Measurements from ENCODE around the gene VPS45. TPM values are rescaled to one million over a fixed set of nuclear protein-coding genes. Genes with fewer than 3 reads are reported as not detected.
A peak's percentile ranks its signal among the peaks of the same experiment; 100 is the strongest.

The VPS45 gene
- total RNA-seq, 1 experiment from 2014 or later: 28.2 TPM

DNA sequence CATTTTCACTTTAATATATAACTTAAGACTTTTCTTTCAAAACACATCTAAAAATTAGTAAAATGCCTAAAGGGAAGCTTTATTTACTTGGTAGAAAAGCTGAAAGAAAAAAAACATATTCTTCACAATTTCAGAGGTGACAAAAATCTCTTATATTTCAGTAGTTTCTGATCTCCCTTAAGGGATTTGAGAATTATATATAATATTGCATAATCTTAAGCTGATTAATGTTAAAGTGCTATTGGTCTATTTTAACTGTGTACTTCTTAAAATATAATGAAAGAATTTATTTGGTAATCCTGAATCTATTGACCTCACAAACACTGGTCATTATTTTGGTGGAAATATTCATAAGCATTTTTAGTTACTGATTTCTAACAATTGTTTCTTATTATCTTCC, 1.2 kb upstream of the VPS45 start (continued):
- TF ChIP-seq RELA (CRISPR knock-in tag; IDR thresholded peaks at IDR 0.05; ENCODE audit: borderline replicate concordance): no peak
- TF ChIP-seq TEAD1 (CRISPR knock-in tag; IDR thresholded peaks at IDR 0.05): no peak
- TF ChIP-seq, protein P1, sequence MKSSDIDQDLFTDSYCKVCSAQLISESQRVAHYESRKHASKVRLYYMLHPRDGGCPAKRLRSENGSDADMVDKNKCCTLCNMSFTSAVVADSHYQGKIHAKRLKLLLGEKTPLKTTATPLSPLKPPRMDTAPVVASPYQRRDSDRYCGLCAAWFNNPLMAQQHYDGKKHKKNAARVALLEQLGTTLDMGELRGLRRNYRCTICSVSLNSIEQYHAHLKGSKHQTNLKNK (CRISPR knock-in tag; IDR thresholded peaks at IDR 0.05): no peak
- no peak for TF ChIP-seq NFE2L1 (CRISPR knock-in tag; IDR thresholded peaks at IDR 0.05)

DNA sequence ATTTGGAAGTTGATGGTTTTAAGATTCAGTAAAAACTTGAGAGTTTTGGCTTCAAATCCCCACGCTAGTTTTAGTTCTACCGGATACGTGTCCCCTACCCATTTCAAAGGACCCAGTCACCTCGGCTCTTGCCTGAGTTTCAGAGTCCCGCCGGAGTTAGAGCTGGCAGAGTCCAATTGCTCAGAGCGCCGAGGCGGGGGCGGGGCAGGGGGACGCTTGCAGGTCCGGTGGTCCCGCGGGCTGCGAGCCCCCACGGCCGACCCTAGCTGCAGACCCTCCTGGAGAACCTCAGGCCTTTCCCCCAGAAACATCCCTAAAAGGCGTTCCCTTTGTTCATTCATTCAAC, 765 bp upstream of the VPS45 start:
- ChIA-PET POLR2A (interaction anchor here (1.8 to 2.4 kb wide), 3 partner anchors 57 to 182 kb away, joined by 7 to 16 read pairs (median 9); partner anchors contain the start of gene OTUD7B), CTCF (interaction anchor here (1.2 to 2.3 kb wide), 4 partner anchors 98 to 124 kb away, joined by 3 to 10 read pairs (median 8); no protein-coding TSS in a partner anchor)
- Mint-ChIP-seq H3K4me1 (peaks cover 20% of the 10 kb centered on the region), H3K27me3 (ENCODE audit: low read depth) (no peaks in the 10 kb centered on the region), H3K27ac (peak overlapping the region; percentile 98), H3K36me3 (peaks cover 13% of the 10 kb centered on the region), H3K9me3 (no peaks in the 10 kb centered on the region), H3K4me3 (peak overlapping the region; percentile 96)
- ATAC-seq (peak; percentile 62), DNase-seq (ENCODE audit: low spot score) (peak; percentile 70)
- TF ChIP-seq, protein P2, sequence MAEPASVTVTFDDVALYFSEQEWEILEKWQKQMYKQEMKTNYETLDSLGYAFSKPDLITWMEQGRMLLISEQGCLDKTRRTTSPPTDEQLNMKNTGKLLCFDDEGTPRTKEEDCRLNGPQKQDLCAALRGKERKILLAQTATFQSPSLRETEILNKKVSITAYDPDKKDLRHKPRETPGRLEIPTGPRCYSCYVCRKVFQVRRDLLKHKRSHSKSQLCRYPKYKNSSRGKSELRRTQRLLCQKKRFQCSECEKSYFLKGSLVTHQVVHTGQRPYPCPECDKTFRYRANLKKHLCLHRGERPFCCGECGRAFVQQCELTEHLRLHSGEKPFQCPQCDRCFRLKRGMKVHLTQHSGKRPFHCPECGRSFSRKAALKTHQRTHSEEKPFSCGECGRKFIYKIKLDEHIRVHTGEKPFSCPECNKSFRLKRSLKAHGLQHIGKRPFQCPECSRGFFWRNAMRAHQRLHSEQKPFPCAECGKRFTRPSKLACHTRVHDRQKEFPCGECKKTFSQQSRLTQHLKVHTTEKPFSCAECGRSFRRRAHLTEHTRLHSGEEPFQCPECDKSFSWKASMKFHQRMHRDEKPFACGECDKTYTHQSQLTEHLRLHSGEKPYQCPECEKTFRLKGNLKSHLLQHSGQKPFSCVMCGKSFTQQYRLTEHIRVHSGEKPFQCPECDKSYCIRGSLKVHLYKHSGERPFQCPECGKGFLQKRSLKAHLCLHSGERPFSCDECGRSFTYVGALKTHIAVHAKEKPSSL (CRISPR knock-in tag; conservative IDR thresholded peaks at IDR 0.05): no peak
- TF ChIP-seq GRHL2 (CRISPR knock-in tag; IDR thresholded peaks at IDR 0.05; ENCODE audit: insufficient replicate concordance, severe bottlenecking): no peak
- TF ChIP-seq MXD4 (CRISPR knock-in tag; IDR thresholded peaks at IDR 0.05; ENCODE audit: borderline replicate concordance): no peak
- peak; percentile 11; the same call in 1 of the 2 replicates for TF ChIP-seq TEAD1 (CRISPR knock-in tag; IDR thresholded peaks at IDR 0.05)
- TF ChIP-seq HMGA2 (CRISPR knock-in tag; IDR thresholded peaks at IDR 0.05): no peak
- TF ChIP-seq ZNF416 (CRISPR knock-in tag; IDR thresholded peaks at IDR 0.05): no peak
- no peak for TF ChIP-seq JAZF1 (CRISPR knock-in tag; IDR thresholded peaks at IDR 0.05)
- no peak for TF ChIP-seq JUN (CRISPR knock-in tag; IDR thresholded peaks at IDR 0.05)
- TF ChIP-seq, protein P3, sequence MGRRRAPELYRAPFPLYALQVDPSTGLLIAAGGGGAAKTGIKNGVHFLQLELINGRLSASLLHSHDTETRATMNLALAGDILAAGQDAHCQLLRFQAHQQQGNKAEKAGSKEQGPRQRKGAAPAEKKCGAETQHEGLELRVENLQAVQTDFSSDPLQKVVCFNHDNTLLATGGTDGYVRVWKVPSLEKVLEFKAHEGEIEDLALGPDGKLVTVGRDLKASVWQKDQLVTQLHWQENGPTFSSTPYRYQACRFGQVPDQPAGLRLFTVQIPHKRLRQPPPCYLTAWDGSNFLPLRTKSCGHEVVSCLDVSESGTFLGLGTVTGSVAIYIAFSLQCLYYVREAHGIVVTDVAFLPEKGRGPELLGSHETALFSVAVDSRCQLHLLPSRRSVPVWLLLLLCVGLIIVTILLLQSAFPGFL (CRISPR knock-in tag; IDR thresholded peaks at IDR 0.05; ENCODE audit: borderline replicate concordance): no peak
- no peak for TF ChIP-seq ZNF219 (CRISPR knock-in tag; IDR thresholded peaks at IDR 0.05; ENCODE audit: borderline replicate concordance)
- TF ChIP-seq, protein P4, sequence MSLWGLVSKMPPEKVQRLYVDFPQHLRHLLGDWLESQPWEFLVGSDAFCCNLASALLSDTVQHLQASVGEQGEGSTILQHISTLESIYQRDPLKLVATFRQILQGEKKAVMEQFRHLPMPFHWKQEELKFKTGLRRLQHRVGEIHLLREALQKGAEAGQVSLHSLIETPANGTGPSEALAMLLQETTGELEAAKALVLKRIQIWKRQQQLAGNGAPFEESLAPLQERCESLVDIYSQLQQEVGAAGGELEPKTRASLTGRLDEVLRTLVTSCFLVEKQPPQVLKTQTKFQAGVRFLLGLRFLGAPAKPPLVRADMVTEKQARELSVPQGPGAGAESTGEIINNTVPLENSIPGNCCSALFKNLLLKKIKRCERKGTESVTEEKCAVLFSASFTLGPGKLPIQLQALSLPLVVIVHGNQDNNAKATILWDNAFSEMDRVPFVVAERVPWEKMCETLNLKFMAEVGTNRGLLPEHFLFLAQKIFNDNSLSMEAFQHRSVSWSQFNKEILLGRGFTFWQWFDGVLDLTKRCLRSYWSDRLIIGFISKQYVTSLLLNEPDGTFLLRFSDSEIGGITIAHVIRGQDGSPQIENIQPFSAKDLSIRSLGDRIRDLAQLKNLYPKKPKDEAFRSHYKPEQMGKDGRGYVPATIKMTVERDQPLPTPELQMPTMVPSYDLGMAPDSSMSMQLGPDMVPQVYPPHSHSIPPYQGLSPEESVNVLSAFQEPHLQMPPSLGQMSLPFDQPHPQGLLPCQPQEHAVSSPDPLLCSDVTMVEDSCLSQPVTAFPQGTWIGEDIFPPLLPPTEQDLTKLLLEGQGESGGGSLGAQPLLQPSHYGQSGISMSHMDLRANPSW (CRISPR knock-in tag; conservative IDR thresholded peaks at IDR 0.05; ENCODE audit: low read depth): no peak
- 0 out of 2 replicates have a peak, but pooled peaks have one; percentile 8 for TF ChIP-seq CREM (CRISPR knock-in tag; IDR thresholded peaks at IDR 0.05)
- no peak for TF ChIP-seq ZNF423 (CRISPR knock-in tag; IDR thresholded peaks at IDR 0.05)
- no peak for TF ChIP-seq ZNF532 (CRISPR knock-in tag; IDR thresholded peaks at IDR 0.05; ENCODE audit: borderline replicate concordance)
- TF ChIP-seq E2F1 (CRISPR knock-in tag; IDR thresholded peaks at IDR 0.05): no peak
- TF ChIP-seq, protein P5, sequence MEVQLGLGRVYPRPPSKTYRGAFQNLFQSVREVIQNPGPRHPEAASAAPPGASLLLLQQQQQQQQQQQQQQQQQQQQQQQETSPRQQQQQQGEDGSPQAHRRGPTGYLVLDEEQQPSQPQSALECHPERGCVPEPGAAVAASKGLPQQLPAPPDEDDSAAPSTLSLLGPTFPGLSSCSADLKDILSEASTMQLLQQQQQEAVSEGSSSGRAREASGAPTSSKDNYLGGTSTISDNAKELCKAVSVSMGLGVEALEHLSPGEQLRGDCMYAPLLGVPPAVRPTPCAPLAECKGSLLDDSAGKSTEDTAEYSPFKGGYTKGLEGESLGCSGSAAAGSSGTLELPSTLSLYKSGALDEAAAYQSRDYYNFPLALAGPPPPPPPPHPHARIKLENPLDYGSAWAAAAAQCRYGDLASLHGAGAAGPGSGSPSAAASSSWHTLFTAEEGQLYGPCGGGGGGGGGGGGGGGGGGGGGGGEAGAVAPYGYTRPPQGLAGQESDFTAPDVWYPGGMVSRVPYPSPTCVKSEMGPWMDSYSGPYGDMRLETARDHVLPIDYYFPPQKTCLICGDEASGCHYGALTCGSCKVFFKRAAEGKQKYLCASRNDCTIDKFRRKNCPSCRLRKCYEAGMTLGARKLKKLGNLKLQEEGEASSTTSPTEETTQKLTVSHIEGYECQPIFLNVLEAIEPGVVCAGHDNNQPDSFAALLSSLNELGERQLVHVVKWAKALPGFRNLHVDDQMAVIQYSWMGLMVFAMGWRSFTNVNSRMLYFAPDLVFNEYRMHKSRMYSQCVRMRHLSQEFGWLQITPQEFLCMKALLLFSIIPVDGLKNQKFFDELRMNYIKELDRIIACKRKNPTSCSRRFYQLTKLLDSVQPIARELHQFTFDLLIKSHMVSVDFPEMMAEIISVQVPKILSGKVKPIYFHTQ (CRISPR knock-in tag; IDR thresholded peaks at IDR 0.05): no peak
- TF ChIP-seq FOXP1 (CRISPR knock-in tag; IDR thresholded peaks at IDR 0.05; ENCODE audit: borderline replicate concordance): no peak; the same call in 1 of the 2 replicates

Measured in WTC11 (cell line).